Upper lobe of left lung (tissue), 6 donors: ENCODE measurements around the gene NRDC. TPM values are rescaled to one million over a fixed set of nuclear protein-coding genes. Genes with fewer than 3 reads are reported as not detected.

Source experiments
- ATAC-seq, 2 donors: fragments of 200-7000 bp; cut with Tn5 transposase; one replicate each; pipeline ENCODE4 v1.9.1; 2022; ENCODE audit warnings: mild to moderate bottlenecking in 2 of 2, moderate library complexity in 2 of 2; ENCODE audit not compliant: low FRiP score in 2 of 2
- DNase-seq, 2 donors: peaks; one replicate each; pipeline ENCODE4 v3.0.0-alpha.2; 2019 to 2020
- H3K27ac ChIP-seq, 4 donors: fragments of 200-600 bp; sonication (generic); one replicate each; pipeline ENCODE4 v1.5.1; 2016 to 2019
- H3K27me3 ChIP-seq, 4 donors: fragments of 200-600 bp; sonication (generic); one replicate each; pipeline ENCODE4 v1.5.1; 2017 to 2019
- H3K36me3 ChIP-seq, 4 donors: fragments of 200-600 bp; sonication (generic); one replicate each; pipeline ENCODE4 v1.5.1; 2016 to 2019
- H3K4me1 ChIP-seq, 4 donors: fragments of 200-600 bp; sonication (generic); one replicate each; pipeline ENCODE4 v1.5.1; 2018 to 2019
- H3K4me3 ChIP-seq, 4 donors: fragments of 200-600 bp; sonication (generic); one replicate each; pipeline ENCODE4 v1.5.1; 2017 to 2019; ENCODE audit warnings: mild to moderate bottlenecking in 2 of 4, moderate library complexity in 1 of 4
- H3K9me3 ChIP-seq, 4 donors: fragments of 200-600 bp; sonication (generic); one replicate each; pipeline ENCODE4 v1.5.1; 2018 to 2019
- CTCF ChIP-seq, 6 experiments: fragments of 450-650 bp in 4 of 6; fragments of 200-600 bp in 2 of 6; sonication (generic) in 2 of 6; IDR thresholded peaks; one replicate each; pipeline ENCODE4 v1.5.1; 2016 to 2019; ENCODE audit warnings: antibody characterized with exemption in 6 of 6
- EP300 ChIP-seq, 4 donors: sonication (generic); formaldehyde crosslinking; IDR thresholded peaks; one replicate each; pipeline ENCODE4 v1.5.1; 2017; ENCODE audit warnings: antibody characterized with exemption in 4 of 4, control low read depth in 2 of 4
- POLR2A ChIP-seq, 4 donors: fragments of 450-650 bp; IDR thresholded peaks; one replicate each; pipeline ENCODE4 v1.5.1; 2016 to 2017; ENCODE audit warnings: antibody characterized with exemption in 4 of 4, mild to moderate bottlenecking in 2 of 4
- POLR2AphosphoS5 ChIP-seq, 2 donors: sonication (generic); formaldehyde crosslinking; IDR thresholded peaks; one replicate each; pipeline ENCODE4 v1.5.1; 2017; ENCODE audit warnings: antibody characterized with exemption in 2 of 2
- WGBS, 2 donors: methylation state at CpG; one replicate each; pipeline ENCODE4 v1.1.5; 2017 to 2018; 5-methylcytosine and 5-hydroxymethylcytosine counted together
- total RNA-seq, 6 donors: library from RNA; depleted of rRNA in 4 of 6; stranded (reverse); fragments of >200 nt in 4 of 6; gene quantifications; one replicate each; pipeline versions ENCODE4 v1.1.0 to v1.2.1, GENCODE V29; 2016 to 2021
- donor health status: DM: no; HTN: no; CAD: no; lungs with moderate emphysema.
- donor health status: DM: no; HTN: yes; CAD: no; lungs with severe emphysema.

The NRDC gene
- total RNA-seq, 6 donors from 2014 or later, result 52.5 to 149 (median 106) TPM

DNA sequence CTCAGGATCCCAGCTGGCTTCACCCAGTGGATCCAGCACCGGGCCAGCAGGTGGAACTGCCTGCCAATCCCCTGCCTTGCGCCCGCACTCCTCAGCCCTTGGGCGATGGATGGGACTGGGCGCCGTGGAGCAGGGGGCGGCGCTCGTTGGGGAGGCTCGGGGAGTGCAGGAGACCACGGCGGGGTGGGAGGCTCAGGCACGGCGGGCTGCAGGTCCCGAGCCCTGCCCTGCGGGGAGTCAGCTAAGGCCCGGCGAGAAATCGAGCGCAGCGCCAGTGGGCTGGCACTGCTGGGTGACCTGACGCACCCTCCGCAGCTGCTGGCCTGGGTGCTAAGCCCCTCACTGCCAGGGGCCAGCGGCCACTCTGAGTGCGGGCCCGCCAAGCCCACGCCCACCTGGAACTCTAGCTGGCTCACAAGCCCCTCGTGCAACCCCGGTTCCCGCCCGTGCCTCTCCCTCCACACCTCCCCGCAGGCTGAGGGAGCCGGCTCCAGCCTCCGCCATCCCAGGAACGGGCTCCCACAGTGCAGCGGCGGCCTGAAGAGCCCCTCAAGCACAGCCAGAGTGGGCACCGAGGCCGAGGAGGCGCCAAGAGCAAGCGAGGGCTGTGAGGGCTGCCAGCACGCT, 31.1 kb downstream of the NRDC start:
- 96 to 98% methylated on average over 34 to 38 of the region's 42 CpGs for WGBS, 2 donors
- H3K4me1 ChIP-seq, result peaks cover 0 to 2% (median 0%) of the 10 kb centered on the region in 4 donors
- TF ChIP-seq EP300 (IDR thresholded peaks at IDR 0.05), result no peak
- no peak for TF ChIP-seq CTCF (IDR thresholded peaks at IDR 0.05)
- no peak for TF ChIP-seq POLR2AphosphoS5 (IDR thresholded peaks at IDR 0.05)
- no peak for TF ChIP-seq POLR2A (IDR thresholded peaks at IDR 0.05)
- no peaks in the 10 kb centered on the region for H3K9me3 ChIP-seq
- H3K36me3 ChIP-seq, result no peaks in the 10 kb centered on the region
- ATAC-seq (no peak), DNase-seq (peak in 1 of 2 donors; percentile 70)
- no peaks in the 10 kb centered on the region for H3K27me3 ChIP-seq
- H3K27ac ChIP-seq, result no peak overlapping the region
- H3K4me3 ChIP-seq, result no peak overlapping the region

DNA sequence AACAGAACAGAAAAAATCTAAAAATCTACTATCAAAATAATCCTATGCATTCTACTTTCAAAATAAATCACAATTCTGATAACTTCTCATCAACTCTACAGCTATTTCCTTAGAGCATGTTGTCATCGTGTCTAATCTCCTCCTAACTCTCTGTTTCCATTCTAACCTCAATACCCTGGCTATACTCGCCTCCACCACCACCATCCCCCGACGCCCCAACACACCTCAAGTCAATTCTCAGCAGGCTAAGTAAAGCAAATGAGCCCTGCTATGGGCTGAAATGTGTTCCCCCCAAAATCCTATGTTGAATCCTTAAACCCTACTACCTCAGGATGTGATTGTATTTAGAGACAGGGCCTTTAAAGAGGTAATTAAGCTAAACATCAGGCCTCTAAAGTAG, 34.6 kb downstream of the NRDC start:
- Histone ChIP-seq H3K27me3 (no peaks in the 10 kb centered on the region), H3K27ac (no peak overlapping the region), H3K36me3 (peaks cover 0 to 12% (median 0%) of the 10 kb centered on the region in 4 donors), H3K4me1 (peaks cover 0 to 2% (median 0%) of the 10 kb centered on the region in 4 donors), H3K4me3 (no peak overlapping the region), H3K9me3 (no peaks in the 10 kb centered on the region)
- no peak for TF ChIP-seq POLR2AphosphoS5 (IDR thresholded peaks at IDR 0.05)
- TF ChIP-seq CTCF (IDR thresholded peaks at IDR 0.05), result no peak
- no peak for TF ChIP-seq POLR2A (IDR thresholded peaks at IDR 0.05)
- TF ChIP-seq EP300 (IDR thresholded peaks at IDR 0.05), result no peak
- no peak for DNase-seq
- ATAC-seq, result no peak
- 77 to 88% methylated on average over 4 of the region's 4 CpGs for WGBS, 2 donors

- H3K9me3 ChIP-seq, result no peaks in the 10 kb centered on the region
- H3K4me1 ChIP-seq, result peaks cover 0 to 2% (median 0%) of the 10 kb centered on the region in 4 donors
- H3K27me3 ChIP-seq, result no peaks in the 10 kb centered on the region
- no peak overlapping the region for H3K27ac ChIP-seq
- no peak overlapping the region for H3K4me3 ChIP-seq
- TF ChIP-seq POLR2A (IDR thresholded peaks at IDR 0.05) (no peak), CTCF (IDR thresholded peaks at IDR 0.05) (no peak), EP300 (IDR thresholded peaks at IDR 0.05) (no peak), POLR2AphosphoS5 (IDR thresholded peaks at IDR 0.05) (no peak)
- ATAC-seq (no peak), DNase-seq (no peak)
- 87 to 98% methylated on average over 1 of the region's 1 CpG for WGBS, 2 donors
- peaks cover 0 to 22% (median 3%) of the 10 kb centered on the region in 4 donors for H3K36me3 ChIP-seq
Measured at GRCh38 chr1:51842261-51842660, 36.3 kb downstream of the NRDC start.

- Histone ChIP-seq H3K4me3 (no peak overlapping the region), H3K27me3 (no peaks in the 10 kb centered on the region), H3K27ac (no peak overlapping the region), H3K36me3 (peaks cover 0 to 32% (median 5%) of the 10 kb centered on the region in 4 donors), H3K4me1 (peaks cover 0 to 2% (median 0%) of the 10 kb centered on the region in 4 donors), H3K9me3 (no peaks in the 10 kb centered on the region)
- WGBS, 2 donors, result 95 to 96% methylated on average over 4 of the region's 4 CpGs
- no peak for TF ChIP-seq EP300 (IDR thresholded peaks at IDR 0.05)
- TF ChIP-seq CTCF (IDR thresholded peaks at IDR 0.05), result no peak
- no peak for TF ChIP-seq POLR2A (IDR thresholded peaks at IDR 0.05)
- no peak for TF ChIP-seq POLR2AphosphoS5 (IDR thresholded peaks at IDR 0.05)
- DNase-seq (no peak), ATAC-seq (no peak)
Measured at GRCh38 chr1:51840743-51841461, 37.6 kb downstream of the NRDC start.
